ENCODE measurements around the gene PIK3CB. TPM values are rescaled to one million over a fixed set of nuclear protein-coding genes. Genes with fewer than 3 reads are reported as not detected.

The PIK3CB gene
- total and polyA plus RNA-seq, 9 donors, result 10.6 to 27.1 (median 16.5) TPM

- H3K27me3 ChIP-seq, result no peaks in the 10 kb centered on the region
- intact Hi-C loops (cut with DNase I), result no loop called here
- H3K36me3 ChIP-seq, result no peaks in the 10 kb centered on the region
- TF ChIP-seq EP300 (IDR thresholded peaks at IDR 0.05), result no peak
- no peak for TF ChIP-seq POLR2A (IDR thresholded peaks at IDR 0.05)
- TF ChIP-seq CTCF (IDR thresholded peaks at IDR 0.05), result no peak
- no peaks in the 10 kb centered on the region for H3K4me1 ChIP-seq (ENCODE audit: insufficient read depth)
- DNase-seq, result no peak
- 76 to 86% (median 79%) methylated on average over 12 of the region's 12 CpGs for WGBS, 3 donors
- H3K27ac ChIP-seq, result no peak overlapping the region
- no peak overlapping the region for H3K4me3 ChIP-seq
- H3K9me3 ChIP-seq, result no peaks in the 10 kb centered on the region
Observed at GRCh38 chr3:138875754-138876664, 41.3 kb upstream of the PIK3CB start.

DNA sequence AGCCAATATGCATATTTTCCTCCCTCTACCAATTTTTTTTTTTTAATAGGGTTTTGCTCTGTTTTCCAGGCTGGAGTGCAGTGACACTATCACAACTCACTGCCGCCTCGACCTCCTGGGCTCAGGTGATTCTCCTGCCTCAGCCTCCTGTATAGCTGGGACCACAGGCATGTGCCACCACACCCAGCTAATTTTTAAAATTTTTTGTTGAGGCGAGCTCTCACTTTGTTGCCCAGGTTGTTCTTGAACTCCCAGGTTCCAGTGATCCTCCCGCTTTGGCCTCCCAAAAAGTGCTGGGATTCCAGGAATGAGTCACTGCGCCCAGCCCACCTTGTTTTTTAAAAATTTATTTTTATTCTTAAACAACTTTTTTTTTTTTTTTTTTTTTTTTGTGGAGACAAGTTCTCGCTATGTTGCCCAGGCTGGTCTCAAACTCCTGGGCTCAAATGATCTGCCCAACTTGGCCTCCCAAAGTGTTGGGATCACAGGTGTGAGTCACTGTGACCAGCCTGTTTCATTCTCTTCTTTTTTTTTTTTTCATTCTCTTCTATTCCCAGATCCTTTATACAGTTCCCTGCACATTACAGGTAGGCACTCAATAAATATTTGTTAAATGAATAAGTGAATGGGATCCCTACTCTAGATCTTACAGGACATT lies 40.5 kb upstream of the PIK3CB start:
- 93 to 95% (median 94%) methylated on average over 6 of the region's 6 CpGs for WGBS, 3 donors
- Histone ChIP-seq H3K9me3 (no peaks in the 10 kb centered on the region), H3K27me3 (no peaks in the 10 kb centered on the region), H3K27ac (no peak overlapping the region), H3K36me3 (no peaks in the 10 kb centered on the region), H3K4me1 (ENCODE audit: insufficient read depth) (no peaks in the 10 kb centered on the region), H3K4me3 (no peak overlapping the region)
- TF ChIP-seq POLR2A (IDR thresholded peaks at IDR 0.05), result no peak
- no peak for TF ChIP-seq CTCF (IDR thresholded peaks at IDR 0.05)
- no peak for TF ChIP-seq EP300 (IDR thresholded peaks at IDR 0.05)
- intact Hi-C loops (cut with DNase I), result no loop called here
- DNase-seq, result no peak

DNA sequence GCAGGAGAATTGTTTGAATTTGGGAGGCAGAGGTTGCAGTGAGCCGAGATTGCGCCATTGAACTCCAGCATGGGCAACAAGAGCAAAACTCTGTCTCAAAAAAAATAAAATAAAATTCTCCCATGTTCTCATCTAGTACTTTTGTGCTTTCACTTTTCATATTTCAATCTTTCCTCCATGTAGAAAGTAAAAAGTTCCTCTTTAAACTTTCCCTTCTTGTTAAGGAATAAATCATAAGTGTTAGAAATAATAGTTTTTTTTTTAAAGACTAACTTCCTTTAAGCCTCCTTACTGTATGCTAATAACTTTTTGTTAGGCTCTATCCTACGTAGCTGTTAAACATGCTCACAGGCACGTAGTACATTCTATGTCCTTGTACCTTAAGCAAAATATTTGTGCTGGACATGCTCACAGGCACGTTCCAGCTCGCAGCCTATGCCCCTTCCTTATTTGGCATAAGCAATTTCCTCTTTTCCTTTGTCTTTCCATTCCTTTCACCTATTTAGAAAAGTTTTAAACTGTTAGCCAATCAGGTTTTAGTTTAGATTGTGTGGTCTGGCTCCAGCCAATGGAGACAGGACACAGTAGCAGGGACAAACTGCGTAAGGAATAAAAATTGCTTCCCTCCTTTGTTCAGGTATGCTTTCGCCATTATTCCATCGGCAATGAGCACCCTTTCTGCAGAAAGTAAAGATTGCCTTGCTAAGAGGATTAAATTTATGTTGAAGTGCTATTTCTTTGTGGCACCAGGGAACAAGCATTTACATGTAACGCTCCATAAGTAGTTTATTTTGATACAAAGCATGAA lies 38.9 kb upstream of the PIK3CB start:
- Histone ChIP-seq H3K4me3 (no peak overlapping the region), H3K9me3 (no peaks in the 10 kb centered on the region), H3K4me1 (ENCODE audit: insufficient read depth) (no peaks in the 10 kb centered on the region), H3K27ac (no peak overlapping the region), H3K27me3 (no peaks in the 10 kb centered on the region), H3K36me3 (no peaks in the 10 kb centered on the region)
- intact Hi-C loops (cut with DNase I), result no loop called here
- no peak for TF ChIP-seq EP300 (IDR thresholded peaks at IDR 0.05)
- WGBS, 3 donors, result 62 to 73% (median 68%) methylated on average over 10 of the region's 10 CpGs
- DNase-seq, result no peak

DNA sequence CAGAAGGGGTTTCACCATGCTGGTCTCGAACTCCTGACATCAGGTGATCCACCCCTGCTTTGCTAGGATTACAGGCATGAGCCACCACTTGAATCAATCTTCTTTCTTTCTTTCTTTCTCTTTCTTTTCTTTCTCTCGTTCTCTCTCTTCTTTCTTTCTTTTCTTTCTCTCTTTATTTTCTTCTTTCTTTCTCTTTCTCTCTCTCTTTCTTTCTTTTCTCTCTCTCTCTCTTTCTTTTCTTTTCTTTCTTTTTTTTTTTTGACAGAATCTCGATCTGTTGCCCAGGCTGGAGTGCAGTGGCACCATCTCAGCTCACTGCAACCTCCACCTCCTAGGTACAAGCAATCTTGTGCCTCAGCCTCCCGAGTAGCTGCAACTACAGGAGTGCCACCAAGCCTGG lies 37.9 kb upstream of the PIK3CB start:
- TF ChIP-seq CTCF (IDR thresholded peaks at IDR 0.05), result no peak
- TF ChIP-seq POLR2A (IDR thresholded peaks at IDR 0.05), result no peak
- no peak for TF ChIP-seq EP300 (IDR thresholded peaks at IDR 0.05)
- Histone ChIP-seq H3K27ac (no peak overlapping the region), H3K9me3 (no peaks in the 10 kb centered on the region), H3K4me1 (ENCODE audit: insufficient read depth) (no peaks in the 10 kb centered on the region), H3K27me3 (no peaks in the 10 kb centered on the region), H3K4me3 (no peak overlapping the region), H3K36me3 (no peaks in the 10 kb centered on the region)
- intact Hi-C loops (cut with DNase I), result no loop called here
- 90 to 94% (median 93%) methylated on average over 4 of the region's 4 CpGs for WGBS, 3 donors
- no peak for DNase-seq
